Colonic mucosa (tissue), 4 donors: ENCODE data around the gene SH2D2A. TPM values are rescaled to one million over a fixed set of nuclear protein-coding genes. Genes with fewer than 3 reads are reported as not detected.

Experiments used
- DNase-seq: peaks from one replicate; pipeline ENCODE4 v3.0.0-alpha.2; 2020
- H3K27ac ChIP-seq: fragments of 200-600 bp; one replicate; pipeline ENCODE4 v1.8.0; 2021
- H3K27me3 ChIP-seq: fragments of 200-600 bp; one replicate; pipeline ENCODE4 v1.8.0; 2021
- H3K36me3 ChIP-seq: fragments of 200-600 bp; one replicate; pipeline ENCODE4 v1.8.0; 2021
- H3K4me1 ChIP-seq: fragments of 200-600 bp; one replicate; pipeline ENCODE4 v1.8.0; 2021; ENCODE audit warnings: mild to moderate bottlenecking
- H3K4me3 ChIP-seq: fragments of 200-600 bp; one replicate; pipeline ENCODE4 v1.8.0; 2021
- H3K9ac ChIP-seq, 2 donors: one replicate each; pipeline ENCODE4 v1.7.0; 2013; ENCODE audit warnings: control low read depth in 2 of 2, low read depth in 2 of 2, low read length in 2 of 2
- H3K9me3 ChIP-seq: fragments of 200-600 bp; one replicate; pipeline ENCODE4 v1.8.0; 2021
- intact Hi-C: fragments of 100-400 bp; cut with DNase I; formaldehyde crosslinking; loops from one replicate; pipeline ENCODE4 v1.14.1; 2022
- total RNA-seq, 2 donors: library from RNA; stranded (reverse); fragmentation: NEBNext Ultra II Directional in 1 of 2; extraction: Animal tissue kit (Norgen Biotek cat#: 25700) in 1 of 2; gene quantifications; one replicate each; pipeline ENCODE4 v1.2.1, GENCODE V29; 2021
- TF ChIP-seq, protein P1 (sequence below): fragments of 200-600 bp; IDR thresholded peaks from one replicate; pipeline ENCODE4 v1.8.0; 2022; ENCODE audit warnings: antibody characterized with exemption, mild to moderate bottlenecking
- donor health status: healthy.
- donor health status: DM: no; HTN: no; CAD: no.
- donor health status: DM: no; HTN: no; CAD: no.

The SH2D2A gene
- total RNA-seq, 2 donors from 2014 or later = 1.9 to 3.1 TPM

DNA sequence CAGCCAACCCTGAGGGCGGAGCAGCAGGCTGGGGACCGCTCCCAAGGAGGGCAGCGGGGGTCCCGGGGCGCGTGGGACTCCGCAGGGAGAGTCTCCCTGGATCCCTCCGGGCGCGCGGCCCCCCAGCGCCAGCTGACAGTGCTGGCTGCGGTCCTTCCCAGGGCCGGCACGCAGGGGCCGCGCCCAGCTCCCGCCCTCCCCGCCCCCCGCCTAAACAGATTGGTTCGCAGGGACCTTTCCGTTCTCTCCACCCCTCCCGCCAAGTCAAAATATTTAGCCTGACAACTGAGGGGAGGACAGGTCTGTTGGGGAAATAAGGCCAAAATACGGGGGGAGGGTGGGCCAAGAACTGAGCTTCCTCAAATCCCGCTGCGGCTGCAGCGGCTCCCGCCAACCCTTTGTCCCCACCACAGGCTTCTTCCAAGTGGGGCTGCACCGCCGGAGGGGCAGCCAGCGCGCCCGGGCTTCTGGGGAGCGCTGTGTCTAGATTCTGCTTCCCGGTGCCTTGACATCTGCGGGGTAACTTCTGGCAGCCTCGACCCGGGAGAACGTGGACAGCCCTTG lies 42.4 kb upstream of the SH2D2A start, which contains the start of gene INSRR:
INSRR (minus strand) TSS at position 159 of the 564 bp plus-strand sequence. CDS start 496 bp downstream, outside the sequence.
- Histone ChIP-seq H3K9ac (no peak within 1 kb of the TSS), H3K4me3 (peak within 1 kb of the TSS; percentile 27), H3K27me3 (peaks cover 43% of the 10 kb centered on the region), H3K36me3 (no peaks in the 10 kb centered on the region), H3K4me1 (peaks cover 7% of the 10 kb centered on the region), H3K27ac (no peak within 1 kb of the TSS), H3K9me3 (no peaks in the 10 kb centered on the region)
- TF ChIP-seq, protein P1, sequence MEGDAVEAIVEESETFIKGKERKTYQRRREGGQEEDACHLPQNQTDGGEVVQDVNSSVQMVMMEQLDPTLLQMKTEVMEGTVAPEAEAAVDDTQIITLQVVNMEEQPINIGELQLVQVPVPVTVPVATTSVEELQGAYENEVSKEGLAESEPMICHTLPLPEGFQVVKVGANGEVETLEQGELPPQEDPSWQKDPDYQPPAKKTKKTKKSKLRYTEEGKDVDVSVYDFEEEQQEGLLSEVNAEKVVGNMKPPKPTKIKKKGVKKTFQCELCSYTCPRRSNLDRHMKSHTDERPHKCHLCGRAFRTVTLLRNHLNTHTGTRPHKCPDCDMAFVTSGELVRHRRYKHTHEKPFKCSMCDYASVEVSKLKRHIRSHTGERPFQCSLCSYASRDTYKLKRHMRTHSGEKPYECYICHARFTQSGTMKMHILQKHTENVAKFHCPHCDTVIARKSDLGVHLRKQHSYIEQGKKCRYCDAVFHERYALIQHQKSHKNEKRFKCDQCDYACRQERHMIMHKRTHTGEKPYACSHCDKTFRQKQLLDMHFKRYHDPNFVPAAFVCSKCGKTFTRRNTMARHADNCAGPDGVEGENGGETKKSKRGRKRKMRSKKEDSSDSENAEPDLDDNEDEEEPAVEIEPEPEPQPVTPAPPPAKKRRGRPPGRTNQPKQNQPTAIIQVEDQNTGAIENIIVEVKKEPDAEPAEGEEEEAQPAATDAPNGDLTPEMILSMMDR = no peak
- intact Hi-C loops = no loop called here
- DNase-seq = no peak

DNA sequence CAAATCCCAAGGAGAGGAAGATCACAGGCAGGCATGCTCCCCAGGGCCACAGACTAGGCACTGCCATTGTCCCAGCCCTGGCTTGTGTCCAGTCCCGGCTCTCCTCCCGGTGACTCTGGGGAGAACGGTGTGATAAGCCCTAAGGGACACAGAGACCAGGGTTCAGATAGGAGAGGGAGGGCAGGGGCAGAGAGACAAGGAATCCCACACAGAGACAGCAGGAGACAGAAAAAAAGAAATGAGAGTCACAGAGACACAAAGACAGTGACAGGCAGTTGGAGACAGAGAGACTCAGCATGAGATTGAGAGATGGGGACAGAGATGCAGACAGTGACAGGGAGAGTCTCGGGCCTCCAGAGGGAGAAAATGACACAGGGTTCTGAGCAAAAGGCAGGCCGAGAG lies 41.9 kb upstream of the SH2D2A start:
- Histone ChIP-seq H3K36me3 (no peaks in the 10 kb centered on the region), H3K9me3 (no peaks in the 10 kb centered on the region), H3K9ac (no peak overlapping the region), H3K4me1 (peaks cover 7% of the 10 kb centered on the region), H3K27ac (no peak overlapping the region), H3K27me3 (peaks cover 43% of the 10 kb centered on the region), H3K4me3 (no peak overlapping the region)
- DNase-seq = no peak
- TF ChIP-seq, protein P1 = no peak
- intact Hi-C loops = no loop called here

DNA sequence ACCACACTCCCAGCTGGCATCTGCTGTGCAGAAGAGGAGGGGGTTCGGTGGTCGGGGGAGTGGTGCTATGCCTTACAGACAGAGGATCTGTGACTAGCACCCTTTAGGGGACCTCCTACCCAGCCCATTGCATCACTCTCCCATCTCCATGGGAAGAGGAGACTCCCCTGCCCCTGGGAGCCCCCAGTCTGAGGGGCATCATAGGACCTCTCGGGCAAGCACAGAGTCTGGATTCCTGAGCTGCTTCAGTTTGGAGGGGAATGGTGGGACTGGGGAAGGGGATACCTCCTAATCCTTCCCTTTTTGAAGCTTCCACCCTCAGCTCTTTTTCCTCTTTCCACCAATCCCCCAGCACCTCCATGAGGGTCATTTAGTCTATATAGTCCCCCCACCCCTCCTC lies 40.9 kb upstream of the SH2D2A start:
- Histone ChIP-seq H3K4me3 (no peak overlapping the region), H3K36me3 (no peaks in the 10 kb centered on the region), H3K4me1 (peaks cover 7% of the 10 kb centered on the region), H3K9ac (no peak overlapping the region), H3K27me3 (peaks cover 43% of the 10 kb centered on the region), H3K9me3 (no peaks in the 10 kb centered on the region), H3K27ac (no peak overlapping the region)
- intact Hi-C loops = no loop called here
- TF ChIP-seq, protein P1 = no peak
- no peak for DNase-seq

DNA sequence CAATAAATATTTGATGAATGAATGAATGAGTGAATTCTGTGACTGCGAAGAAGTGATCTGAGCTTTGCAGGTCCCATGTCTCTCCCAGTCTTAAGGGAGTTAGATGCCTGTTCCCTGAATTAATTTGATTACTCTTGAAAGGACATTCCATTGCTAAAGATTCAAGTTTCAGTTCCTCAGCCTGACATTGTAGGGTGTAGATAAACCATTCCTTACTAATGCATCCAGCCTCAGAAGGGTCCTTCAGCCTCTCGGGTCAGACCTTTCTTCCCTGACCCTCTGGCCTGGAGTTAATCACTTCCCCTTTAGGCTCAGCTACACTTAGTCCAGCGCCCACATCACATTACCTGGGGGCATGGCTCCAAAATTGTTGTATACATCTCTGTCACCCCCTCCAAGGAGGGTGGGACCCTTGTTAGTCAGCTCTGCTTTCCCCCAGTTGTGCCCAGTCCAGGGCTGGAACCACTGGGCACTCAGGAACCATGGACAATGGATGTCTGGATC lies 39.7 kb upstream of the SH2D2A start:
- Histone ChIP-seq H3K36me3 (no peaks in the 10 kb centered on the region), H3K27me3 (peaks cover 35% of the 10 kb centered on the region), H3K4me1 (peaks cover 7% of the 10 kb centered on the region), H3K4me3 (no peak overlapping the region), H3K27ac (no peak overlapping the region), H3K9me3 (no peaks in the 10 kb centered on the region), H3K9ac (no peak overlapping the region)
- intact Hi-C loops = no loop called here
- TF ChIP-seq, protein P1 = no peak
- DNase-seq = no peak

DNA sequence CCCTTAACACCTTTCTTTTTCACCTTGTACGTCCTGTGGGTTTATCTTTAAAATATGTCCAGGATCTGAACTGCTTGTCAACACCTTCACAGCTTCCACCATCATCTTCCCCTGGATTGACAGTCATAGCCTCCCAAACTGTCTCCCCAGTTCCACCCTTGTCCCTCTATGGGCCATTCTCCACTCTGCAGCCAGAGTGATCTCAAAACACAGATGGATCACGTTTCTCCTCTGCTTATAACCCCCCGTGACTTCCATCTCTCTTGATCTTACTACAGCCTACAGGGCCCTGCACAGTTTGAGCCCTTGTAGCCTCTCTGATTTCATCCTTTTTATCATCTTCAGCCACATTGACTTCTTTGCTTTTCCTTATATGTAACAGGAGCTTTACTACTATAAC lies 38.0 kb upstream of the SH2D2A start:
- H3K4me1 ChIP-seq = peaks cover 5% of the 10 kb centered on the region

More for the DNA sequence above, 38.0 kb upstream of the SH2D2A start:
- TF ChIP-seq, protein P1 = no peak
- no peak overlapping the region for H3K27ac ChIP-seq
- H3K9ac ChIP-seq = no peak overlapping the region
- H3K9me3 ChIP-seq = no peaks in the 10 kb centered on the region
- DNase-seq = no peak
- H3K36me3 ChIP-seq = no peaks in the 10 kb centered on the region
- H3K4me3 ChIP-seq = no peak overlapping the region
- H3K27me3 ChIP-seq = peaks cover 18% of the 10 kb centered on the region
- intact Hi-C loops = no loop called here
